ENCODE measurements around the gene ONECUT3.
"Not testable (repeated sequence)": the region's sequence is repeated elsewhere in the genome, so short reads cannot be mapped to it uniquely, and the experiment has no call there.

The ONECUT3 gene

GRCh38 chr19:1755467-1756171, 2.3 kb downstream of the ONECUT3 start:
- DNase-seq (ENCODE audit: low spot score), result no peak

GRCh38 chr19:1756264-1756663, 3.0 kb downstream of the ONECUT3 start:
- DNase-seq (ENCODE audit: low spot score), result no peak

DNA sequence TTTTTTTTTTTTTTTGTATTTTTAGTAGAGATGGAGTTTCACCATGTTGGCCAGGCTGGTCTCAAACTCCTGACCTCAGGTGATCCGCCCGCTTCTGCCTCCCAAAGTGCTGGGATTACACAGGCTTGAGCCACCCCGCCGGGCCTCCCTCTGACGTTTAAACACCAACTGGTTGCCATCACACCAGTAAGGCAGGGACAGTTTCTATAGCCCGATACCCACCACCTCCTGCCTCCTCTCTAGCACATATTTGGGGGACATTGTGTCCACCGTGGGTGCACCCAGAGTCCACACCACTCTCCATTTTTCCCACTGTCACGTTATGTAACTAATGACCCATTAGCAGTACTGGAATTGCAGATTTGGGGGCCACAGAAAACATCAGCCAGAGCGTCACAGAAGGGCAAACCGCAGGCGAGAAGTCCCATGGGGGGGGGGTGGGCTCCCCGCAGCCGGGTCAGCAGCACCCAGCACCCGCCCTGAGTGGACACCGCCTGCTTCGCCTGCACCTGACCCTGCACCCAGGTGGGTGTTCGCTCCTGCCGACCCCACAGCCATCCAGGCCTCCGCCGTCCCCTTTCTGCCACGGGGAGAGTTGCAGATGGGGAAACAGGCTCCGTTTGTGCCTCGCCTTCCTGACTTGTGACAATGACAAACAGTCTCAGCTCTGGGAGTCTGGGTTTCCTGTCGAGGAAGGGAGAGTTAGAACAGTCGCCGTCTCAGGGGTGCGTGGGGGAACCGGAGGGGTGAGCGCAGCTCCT, 3.6 kb downstream of the ONECUT3 start:
- no peak for DNase-seq (ENCODE audit: low spot score)

DNA sequence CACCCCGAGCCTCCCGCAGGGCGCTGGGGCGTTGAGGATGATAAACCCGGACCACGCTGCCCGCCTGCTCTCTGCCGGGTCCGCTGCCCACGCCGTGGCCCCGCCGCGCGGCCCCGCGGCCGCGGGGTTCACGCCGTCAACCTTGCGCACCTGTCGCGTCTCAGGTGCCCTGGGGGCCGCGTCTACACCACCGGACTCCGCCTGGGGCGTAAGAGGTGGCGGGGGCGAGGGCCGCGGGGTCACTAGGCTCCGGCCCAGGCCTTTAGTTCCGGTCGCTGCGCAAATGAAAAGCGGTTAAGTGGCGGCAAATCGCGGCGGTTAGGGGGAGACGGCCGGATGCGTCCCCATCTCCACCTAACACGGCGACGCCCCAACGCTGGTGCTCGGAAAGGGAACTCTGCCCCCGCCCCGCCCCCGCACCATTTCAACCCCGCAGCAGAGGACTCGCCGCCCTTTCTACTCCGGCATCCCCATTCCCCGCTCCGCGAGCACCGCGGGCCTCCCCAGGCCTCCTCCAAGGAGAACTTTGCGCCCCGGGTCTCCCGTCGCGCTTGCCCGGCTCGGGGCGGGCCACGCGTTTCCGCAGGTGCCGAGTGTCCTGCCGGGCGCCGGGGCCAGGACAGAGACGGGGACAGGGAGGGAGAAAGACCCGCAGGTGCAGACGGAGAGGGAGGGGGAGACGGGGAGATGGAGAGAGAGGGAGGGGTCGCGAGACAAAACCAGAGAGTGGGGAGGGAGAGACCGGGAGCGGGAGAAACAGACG, 4.3 kb downstream of the ONECUT3 start:
- DNase-seq (ENCODE audit: low spot score), result no peak

GRCh38 chr19:1758231-1758577, 4.9 kb downstream of the ONECUT3 start:
- DNase-seq (ENCODE audit: low spot score), result no peak

GRCh38 chr19:1758959-1759903, 5.9 kb downstream of the ONECUT3 start:
- no peak for DNase-seq (ENCODE audit: low spot score)

DNA sequence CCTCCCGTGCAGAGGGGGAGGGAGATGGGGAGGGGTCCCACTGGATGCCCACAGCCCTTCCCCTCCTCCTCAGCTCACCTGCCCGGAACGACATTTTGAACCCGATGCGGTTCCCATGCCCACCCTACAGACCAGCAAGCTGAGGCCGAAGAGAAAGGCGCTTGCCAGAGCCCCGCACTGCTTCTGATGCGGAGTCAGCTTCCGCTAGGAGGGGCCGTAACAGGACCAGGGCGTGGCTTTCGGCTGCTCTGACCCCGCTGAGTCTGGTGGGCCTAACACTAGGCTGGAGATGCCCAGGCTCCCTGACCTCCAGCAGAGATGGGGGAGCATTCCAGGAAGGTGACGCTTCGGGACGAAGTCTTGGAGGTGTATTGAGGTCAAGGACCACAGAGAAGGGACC, 6.7 kb downstream of the ONECUT3 start:
- DNase-seq (ENCODE audit: low spot score), result no peak

DNA sequence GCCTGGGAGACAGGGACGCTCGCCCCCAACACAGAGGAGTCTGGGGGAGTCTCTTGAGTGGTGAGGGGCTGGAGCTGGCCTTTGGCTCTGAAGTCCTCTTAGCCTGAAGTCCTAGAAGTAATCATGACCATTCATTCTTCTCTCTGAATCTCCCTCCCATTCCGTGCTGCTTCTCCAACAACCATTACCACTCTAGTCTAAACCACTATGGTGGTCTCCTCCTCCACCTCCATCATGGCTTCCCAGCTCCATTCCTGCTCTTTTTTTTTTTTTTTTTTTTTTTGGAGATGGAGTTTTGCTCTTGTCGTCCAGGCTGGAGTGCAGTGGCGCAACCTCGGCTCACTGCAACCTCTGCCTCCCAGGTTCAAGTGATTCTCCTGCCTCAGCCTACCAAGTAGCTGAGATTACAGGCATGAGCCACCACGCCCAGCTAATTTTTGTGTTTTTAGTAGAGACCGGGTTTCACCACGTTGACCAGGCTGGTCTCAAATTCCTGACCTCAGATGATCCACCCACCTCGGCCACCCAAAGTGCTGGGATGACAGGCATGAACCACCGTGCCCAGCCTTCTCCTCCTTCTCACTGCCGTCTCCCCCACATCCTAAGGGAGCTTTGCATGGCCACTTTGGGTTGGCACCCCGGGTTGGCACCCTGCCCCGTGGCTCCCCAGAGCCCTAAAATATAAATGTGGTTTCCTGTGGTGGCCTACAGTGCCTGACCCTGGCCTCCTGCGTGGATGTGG, 7.7 kb downstream of the ONECUT3 start:
- not testable (repeated sequence) for DNase-seq (ENCODE audit: low spot score)

GRCh38 chr19:1761528-1762242, 8.4 kb downstream of the ONECUT3 start:
- no peak for DNase-seq (ENCODE audit: low spot score)

DNA sequence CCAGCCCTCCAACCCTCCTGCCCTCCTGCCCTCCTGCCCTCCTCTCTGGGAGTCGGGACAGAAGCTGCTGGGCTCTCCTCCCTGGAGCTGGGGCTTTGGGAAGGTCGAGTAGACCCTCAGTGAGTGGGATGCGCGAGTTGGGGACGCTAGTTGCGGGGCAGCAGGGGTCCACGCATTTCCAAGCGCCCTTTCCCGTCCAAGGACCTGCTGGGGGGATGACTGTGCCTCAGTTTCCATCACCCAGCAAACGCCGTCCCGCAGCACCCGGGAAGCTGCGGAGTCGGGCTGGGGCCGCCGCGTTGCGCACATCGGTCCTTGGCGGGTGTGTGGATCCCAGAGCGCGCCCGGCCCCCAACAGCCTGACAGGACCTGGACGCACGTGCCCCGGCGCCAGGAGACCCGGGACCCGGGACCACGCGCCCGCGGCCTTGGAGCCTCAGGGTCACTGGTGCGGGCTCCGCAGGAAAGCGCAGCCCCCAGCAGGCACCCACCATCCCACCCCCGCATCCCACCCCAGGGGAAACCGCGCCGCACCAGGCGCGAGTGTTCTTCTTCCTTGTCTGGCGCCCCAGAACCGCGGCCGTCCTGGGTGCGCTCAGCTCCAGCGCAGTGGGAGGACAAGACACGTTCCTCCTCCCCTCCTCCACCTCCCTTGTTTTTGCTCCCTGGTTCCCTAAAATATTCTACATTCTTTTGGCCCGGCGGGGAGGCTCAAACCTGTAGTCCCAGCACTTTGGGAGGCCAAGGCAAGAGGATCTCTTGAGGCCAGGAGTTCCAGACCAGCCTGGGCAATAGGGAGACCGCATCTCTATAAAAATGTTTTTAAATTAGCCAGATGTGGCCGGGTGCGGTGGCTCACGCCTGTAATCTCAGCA, 9.2 kb downstream of the ONECUT3 start:
- DNase-seq (ENCODE audit: low spot score), result no peak

- DNase-seq (ENCODE audit: low spot score), result no peak
Measured at GRCh38 chr19:1763648-1764639, 10.6 kb downstream of the ONECUT3 start.

DNA sequence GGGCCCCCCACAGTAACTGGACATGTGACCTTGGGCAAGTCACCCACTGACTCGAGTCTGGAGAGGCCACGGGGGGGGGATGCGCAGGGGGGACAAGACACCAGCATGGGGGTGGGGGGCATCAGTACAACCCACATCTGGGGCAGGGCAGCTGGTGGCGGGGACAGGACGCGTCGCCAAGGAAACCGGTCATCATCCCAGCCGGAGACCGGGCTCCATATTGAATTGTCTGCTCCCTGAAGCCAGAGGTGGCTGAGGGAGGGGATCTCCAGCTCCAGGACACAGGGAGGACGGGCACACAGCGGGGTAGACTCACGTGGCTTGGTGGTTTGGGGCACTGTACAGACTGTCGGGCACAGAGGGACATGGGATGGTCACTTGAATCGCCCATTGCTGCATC, 11.4 kb downstream of the ONECUT3 start:
- no peak for DNase-seq (ENCODE audit: low spot score)

DNA sequence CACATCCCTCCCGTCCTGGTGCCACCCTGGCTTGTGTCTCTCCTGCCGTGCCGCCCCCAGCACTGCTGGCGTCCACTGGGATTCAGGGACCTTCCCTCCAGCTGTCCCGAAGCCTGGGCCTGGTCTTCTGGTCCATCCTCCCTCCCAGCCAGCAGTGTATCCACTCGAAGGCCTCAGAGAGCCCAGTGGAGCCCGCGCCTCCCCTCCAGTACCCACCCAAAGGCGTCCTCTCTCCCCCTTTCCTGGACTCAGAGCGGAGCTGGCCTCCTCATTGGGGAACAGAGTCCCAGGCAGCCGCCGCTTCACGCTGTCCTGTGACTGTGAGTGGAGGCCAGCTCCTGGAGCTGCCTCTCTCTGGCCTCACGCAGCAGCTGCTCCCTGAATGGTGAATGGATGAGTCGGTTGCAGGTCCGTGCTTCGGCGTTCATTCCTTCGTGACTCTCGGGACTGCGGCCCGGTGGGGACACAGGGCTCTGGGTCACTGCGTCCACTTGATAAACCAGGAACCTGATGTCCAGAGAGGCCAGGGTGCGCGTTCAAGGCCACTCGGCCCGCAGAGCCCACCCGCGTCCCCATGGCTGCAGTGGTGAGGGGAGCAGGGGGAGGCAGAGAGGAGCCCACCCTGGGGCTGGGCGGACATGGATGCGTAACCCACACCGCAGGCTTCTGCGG, 12.1 kb downstream of the ONECUT3 start:
- no peak for DNase-seq (ENCODE audit: low spot score)

DNA sequence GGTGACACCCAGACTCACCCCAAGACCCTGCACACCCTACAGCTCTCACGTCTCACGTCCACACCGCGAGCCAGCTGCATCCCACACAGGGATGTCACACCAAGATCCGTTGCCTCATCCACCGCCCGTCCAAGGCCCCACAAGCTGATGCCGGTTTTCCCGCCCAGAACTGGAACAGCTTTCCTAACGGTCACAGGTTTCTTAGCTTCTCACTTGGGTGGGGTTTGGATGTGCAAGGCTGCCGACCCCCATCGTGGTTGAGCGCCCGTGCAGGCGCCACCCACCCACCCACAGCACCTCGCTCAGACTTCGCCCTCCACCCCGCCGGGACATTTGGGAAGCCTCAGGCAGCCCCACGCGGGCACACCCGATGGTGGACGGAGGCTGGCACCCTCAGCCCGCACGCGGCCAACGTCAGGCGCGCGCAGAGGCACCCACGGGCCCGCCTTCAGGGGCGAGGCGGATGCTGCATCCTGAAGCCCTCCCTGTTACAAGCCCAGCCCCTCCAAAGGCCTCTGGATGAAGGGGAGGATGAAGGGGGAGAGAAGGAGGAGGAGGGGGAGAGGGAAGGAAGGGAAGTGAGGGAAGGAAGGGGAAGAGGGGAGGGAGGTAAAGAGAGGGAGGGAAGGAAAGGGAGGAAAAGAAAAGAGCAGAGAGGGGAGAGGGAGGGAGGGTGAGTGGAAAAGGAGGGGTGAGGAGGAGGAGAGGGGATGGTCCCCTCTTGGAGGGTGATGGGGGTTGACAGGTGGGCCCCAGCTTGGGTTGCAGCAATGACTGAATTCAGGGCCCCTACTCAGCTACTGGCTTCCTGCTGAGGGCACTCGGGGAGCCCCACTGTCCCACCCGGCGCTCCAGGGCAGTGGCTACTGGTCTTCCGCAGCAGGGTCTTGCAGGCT, 12.8 kb downstream of the ONECUT3 start:
- DNase-seq (ENCODE audit: low spot score), result no peak

GRCh38 chr19:1766800-1767352, 13.6 kb downstream of the ONECUT3 start:
- DNase-seq (ENCODE audit: low spot score), result no peak

DNA sequence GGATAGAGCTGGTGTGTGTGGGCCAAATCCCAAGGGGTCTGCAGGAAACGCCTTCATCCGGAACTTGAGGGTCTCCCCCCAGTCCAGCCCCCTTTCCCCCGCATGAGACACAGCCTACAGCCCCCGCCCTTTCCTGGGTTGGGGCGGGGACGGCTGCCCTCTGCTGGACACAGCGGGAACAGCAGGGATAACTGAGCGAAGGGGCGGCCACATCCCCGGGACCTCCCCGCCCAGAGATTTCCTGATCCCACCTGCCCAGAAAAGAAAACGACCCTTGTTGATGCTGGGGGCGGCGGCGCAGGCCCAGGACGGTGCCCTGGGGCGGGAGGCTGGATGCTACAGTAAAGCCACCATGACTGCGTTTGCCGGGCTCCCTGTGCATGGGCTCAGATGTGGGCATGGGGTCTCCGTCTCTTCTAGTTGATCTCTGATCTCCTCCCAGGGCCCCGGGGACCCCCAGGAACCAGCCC, 14.2 kb downstream of the ONECUT3 start:
- peak; percentile 92 for DNase-seq (ENCODE audit: low spot score)

Measured in iPS-NIHi11 (cell line).